Measurements from ENCODE around the gene ACOXL.
"Not testable (repeated sequence)": the region's sequence is repeated elsewhere in the genome, so short reads cannot be mapped to it uniquely, and the experiment has no call there.

- TF ChIP-seq POLR2A (IDR thresholded peaks at IDR 0.05): not testable (repeated sequence)
- TF ChIP-seq, protein P1, sequence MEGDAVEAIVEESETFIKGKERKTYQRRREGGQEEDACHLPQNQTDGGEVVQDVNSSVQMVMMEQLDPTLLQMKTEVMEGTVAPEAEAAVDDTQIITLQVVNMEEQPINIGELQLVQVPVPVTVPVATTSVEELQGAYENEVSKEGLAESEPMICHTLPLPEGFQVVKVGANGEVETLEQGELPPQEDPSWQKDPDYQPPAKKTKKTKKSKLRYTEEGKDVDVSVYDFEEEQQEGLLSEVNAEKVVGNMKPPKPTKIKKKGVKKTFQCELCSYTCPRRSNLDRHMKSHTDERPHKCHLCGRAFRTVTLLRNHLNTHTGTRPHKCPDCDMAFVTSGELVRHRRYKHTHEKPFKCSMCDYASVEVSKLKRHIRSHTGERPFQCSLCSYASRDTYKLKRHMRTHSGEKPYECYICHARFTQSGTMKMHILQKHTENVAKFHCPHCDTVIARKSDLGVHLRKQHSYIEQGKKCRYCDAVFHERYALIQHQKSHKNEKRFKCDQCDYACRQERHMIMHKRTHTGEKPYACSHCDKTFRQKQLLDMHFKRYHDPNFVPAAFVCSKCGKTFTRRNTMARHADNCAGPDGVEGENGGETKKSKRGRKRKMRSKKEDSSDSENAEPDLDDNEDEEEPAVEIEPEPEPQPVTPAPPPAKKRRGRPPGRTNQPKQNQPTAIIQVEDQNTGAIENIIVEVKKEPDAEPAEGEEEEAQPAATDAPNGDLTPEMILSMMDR (IDR thresholded peaks at IDR 0.05): not testable (repeated sequence)
Observed at GRCh38 chr2:110695146-110695898, 37.1 kb upstream of the ACOXL start.
